Dermis blood vessel endothelial cell (primary cell): ENCODE results near the gene KCNA10. TPM values are rescaled to one million over a fixed set of nuclear protein-coding genes. Genes with fewer than 3 reads are reported as not detected.
"Not testable (repeated sequence)": the region's sequence is repeated elsewhere in the genome, so short reads cannot be mapped to it uniquely, and the experiment has no call there.

ENCODE experiments used
- DNase-seq: peaks from one replicate; pipeline ENCODE4 v3.0.0; 2010
- total RNA-seq: library from RNA; depleted of rRNA; stranded (reverse); fragments of >200 nt; gene quantifications from 2 replicates; pipeline ENCODE4 v1.2.3, GENCODE V29; 2014

Gene KCNA10
- total RNA-seq, 1 donor from 2014 or later: not detected

GRCh38 chr1:110533230-110533629 lies 14.3 kb upstream of the KCNA10 start:
- DNase-seq: no peak

GRCh38 chr1:110529011-110529410 lies 10.0 kb upstream of the KCNA10 start:
- DNase-seq: no peak

DNA sequence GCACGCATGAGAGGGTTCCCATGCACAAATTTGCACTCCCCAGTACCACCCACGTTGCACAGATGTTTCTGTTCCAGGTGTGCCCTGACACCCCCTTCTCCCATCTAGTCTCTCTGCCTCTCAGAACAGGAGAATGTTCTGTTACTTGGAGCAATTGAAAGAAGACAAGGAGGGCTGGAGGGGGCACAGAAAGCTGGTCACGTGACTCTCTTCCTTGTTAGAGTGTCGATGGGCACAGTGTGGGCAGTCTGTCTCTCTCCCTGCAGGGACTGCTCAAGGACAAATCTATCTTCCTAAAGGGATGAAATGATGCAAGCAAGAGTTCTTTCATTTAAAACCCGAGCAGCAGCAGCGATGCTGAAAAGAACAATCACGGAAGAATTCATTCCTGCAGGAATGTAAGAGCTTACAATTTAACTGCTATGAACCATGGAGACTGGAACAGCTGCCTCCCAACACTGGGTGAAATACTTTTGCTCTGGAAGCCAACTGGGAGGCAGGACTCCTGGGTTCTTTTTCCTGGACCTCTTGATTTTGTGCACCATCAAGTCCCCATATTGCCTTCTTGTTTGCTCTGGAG lies 7.3 kb upstream of the KCNA10 start:
- DNase-seq: no peak

- DNase-seq: no peak
These were observed 6.2 kb upstream of the KCNA10 start for GRCh38 chr1:110525249-110525595.

GRCh38 chr1:110524311-110525248 lies 5.6 kb upstream of the KCNA10 start:
- DNase-seq: peak; percentile 69

GRCh38 chr1:110523011-110523410 lies 4.0 kb upstream of the KCNA10 start:
- DNase-seq: no peak

DNA sequence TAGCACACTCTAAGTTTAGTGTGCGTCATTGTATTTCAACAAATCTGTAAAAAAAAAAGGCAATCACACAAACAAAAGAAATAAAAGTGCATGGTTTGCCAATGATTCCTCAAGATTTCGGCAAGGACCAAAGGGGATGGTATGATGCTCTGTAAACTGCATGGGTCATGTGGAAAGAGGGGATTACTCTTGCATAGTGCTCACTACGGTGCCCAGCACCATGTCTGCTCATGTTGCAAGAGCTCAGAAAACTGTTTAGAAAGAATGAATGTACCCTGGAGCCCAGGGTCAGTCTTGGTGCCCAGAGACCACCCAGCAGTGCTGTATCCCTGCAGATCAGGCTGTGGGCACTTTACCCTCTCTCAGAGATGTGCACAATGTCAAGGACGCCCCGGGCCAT lies 3.6 kb upstream of the KCNA10 start:
- DNase-seq: no peak

- no peak for DNase-seq
These were observed 1.9 kb upstream of the KCNA10 start for GRCh38 chr1:110520827-110521226.

DNA sequence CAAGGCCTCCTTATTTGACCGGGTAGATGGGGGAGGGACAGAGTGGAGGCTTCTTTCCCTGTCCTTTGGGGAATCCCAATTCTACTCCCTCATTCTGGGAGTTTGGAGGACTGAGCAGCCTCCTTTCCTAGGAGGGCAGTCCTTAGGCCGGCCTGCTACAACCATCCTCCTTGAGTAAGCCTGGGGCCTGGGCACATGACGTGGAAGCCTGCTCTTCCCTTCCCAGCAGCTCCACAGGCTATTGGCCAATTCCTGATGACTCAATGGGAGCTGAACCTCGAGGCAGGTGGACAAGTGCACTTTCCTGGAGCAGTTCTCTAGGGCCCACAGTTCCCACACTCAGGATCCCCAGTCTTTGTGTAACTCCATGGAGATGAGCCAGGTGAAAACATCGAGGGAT lies 3.1 kb downstream of the KCNA10 start:
- DNase-seq: no peak

DNA sequence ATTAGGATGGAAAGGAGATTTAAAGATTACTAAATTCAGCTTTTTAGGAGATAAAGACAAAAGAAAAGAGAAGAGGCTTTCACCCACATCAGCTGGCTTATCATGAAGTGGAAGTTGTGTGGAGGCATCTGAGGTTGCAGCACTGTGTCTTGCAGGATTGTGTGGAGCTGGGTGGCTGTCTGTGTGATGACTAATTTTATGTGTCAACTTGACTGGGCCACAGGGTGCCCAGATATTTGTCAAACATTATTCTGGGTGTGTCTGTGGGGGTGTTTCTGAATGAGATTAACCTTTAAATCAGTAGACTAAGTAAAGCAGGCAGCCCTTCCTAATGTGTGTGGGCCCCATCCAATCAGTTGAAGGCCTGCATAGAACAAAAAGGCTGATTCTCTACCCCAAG lies 3.9 kb downstream of the KCNA10 start:
- no peak for DNase-seq

DNA sequence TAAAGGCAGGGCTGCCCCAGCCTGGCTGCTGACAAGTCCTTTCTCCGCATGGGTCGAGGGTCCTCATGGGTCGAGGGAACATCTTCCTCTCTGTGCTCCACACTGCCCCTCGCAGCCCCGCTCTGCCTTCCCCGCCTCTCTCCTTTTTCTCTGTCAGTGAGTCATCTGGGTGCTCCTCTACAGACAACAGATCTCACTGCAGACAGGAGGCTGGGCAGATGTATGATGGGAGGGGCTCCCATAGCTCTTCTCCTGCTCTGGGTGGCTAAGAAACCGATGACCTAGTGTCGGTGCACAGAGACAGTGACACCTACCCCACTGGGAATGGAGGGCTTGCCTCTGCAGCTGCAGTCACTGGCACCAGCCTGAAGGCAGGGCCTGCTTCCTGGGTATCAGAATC lies 5.5 kb downstream of the KCNA10 start:
- no peak for DNase-seq

DNA sequence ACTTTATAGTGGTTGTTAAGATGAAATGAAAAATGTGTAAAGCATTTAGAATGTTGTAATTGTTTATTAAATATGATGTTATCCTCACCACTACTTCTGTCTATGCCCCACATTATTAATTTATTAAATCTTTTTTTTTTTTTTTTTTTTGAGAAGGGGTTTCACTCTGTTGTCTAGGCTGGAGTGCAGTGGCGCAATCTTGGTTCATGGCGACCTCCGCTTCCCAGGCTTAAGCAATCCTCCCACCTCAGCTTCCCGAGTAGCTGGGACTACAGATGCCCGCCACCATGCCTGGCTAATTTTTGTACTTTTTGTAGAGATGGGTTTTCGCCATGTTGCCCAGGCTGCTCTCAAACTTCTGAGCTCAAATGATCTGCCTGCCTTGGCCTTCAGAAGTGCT lies 7.5 kb downstream of the KCNA10 start:
- DNase-seq: no peak

GRCh38 chr1:110510921-110511320 lies 8.1 kb downstream of the KCNA10 start:
- DNase-seq: not testable (repeated sequence)

- no peak for DNase-seq
These were observed 9.3 kb downstream of the KCNA10 start for GRCh38 chr1:110509655-110510054.

DNA sequence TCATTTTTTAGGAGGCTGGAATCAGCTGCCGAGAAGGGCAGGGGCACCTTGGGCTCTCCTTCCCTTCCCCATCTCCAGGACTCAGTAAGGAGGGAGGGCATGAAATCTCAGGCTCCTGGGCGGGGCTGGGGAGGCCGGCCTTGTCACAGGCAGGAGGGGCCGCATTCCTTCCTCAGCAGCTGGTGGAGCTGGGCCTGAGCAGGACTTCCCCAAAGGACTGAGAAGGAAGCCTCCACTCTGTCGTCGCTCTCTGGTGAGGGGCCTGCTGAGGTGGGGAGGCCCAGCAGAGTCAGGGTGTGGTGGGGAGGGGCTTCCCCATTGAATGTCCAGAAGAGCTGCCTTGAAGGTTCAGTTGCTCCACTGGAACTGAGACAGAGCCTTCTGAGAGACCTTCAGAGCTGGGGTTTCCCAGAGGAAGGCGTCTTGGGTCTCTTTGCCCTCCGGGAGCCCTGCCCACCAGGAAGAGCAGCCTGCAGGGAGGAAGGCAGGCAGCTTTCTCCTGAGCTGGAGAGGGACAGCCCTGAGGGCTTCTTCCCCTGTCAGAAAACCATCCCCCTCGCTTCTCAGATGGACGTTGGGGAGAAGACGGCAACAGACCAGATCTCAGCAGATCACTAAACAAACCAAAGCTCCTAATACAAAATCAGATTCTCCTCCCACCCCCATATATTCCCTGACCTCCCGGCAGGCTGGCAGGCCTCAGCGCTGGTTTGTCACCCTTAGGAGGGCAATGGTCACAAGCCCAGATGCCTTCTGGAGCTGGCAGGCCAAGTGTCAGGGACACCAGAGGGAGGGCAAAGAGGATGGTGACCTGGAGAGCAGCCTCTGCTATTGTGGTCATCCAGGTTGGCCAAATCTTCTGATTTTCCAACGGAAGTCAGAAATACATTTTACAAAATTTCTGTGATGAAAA lies 10.7 kb downstream of the KCNA10 start:
- DNase-seq: no peak

- DNase-seq: no peak
These were observed 12.4 kb downstream of the KCNA10 start for GRCh38 chr1:110506541-110506940.

- DNase-seq: no peak
These were observed 13.4 kb downstream of the KCNA10 start for GRCh38 chr1:110505596-110505995.

DNA sequence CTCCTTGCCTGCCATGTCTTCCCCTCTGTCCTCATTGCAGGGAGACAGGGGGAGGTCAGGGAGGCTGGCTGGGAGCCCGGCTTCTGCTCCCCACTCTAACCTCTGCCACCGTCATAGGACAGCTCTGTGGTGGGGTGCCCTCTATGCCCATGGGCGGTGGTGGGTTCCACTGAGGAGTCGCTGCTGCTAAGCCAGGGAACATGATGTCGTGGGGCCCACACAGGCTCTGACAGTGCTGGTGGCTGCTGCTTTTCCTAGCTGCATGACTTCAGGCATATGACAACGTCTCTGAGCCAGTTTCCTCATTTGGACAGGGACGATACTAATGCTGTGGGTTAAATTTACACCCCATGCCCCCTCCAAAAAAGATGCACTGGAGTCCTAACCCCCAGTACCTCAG lies 14.7 kb downstream of the KCNA10 start:
- no peak for DNase-seq

DNA sequence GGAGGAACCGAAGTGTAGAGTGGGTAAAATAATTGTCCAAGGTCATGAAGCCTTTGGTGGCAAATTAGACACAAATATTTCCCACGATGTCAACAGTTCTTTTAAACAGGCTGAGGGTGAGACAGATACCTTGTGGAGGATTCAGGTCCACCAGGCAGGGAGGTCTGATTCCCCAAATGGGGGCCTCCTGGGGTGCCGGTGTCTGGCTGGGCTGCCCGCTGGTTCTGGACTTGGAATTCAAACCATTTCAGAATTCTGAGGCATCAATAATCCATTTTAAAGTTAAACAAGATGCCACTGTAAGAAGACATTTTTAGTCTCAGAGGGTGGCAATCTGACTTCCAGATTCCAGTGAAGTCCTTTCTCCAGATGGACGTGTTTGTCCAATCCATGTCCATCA lies 15.5 kb downstream of the KCNA10 start:
- no peak for DNase-seq

DNA sequence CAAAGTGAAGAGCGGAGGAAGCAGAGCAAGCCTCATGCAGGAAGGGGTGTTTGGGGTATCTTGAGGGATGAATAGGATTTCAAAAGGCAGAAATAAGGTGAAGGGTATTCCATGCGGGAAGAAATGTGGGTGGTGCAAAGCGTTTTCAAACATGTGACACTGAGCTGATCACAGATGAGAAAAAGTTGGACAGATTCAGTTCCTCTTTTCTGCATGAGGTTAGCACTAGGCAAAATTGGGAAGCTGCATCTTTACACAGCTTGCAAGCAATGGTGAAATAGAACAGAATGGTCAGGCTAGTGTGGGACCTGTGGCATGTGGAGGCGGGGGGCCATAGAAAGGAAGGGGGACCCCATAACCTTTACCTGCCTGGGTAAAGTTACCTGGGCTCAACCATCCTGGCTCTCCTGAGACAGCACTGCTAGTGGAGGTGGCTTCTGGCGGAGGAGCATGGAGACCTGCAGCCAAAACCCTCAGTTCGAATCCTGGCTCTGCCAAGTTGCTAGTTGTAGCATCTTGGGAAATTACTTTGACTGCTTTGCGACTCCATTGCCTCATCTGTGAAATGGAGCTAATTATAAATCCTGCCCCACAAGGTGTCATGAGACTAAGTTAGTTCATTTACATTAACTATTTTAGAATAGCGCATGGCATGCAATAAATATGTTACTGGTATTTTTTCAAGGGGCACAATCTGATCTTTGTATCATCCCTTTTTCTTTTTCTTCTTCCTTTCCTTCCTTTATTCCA lies 16.4 kb downstream of the KCNA10 start:
- no peak for DNase-seq

GRCh38 chr1:110501488-110502132 lies 17.4 kb downstream of the KCNA10 start:
- no peak for DNase-seq

- DNase-seq: no peak
These were observed 20.7 kb downstream of the KCNA10 start for GRCh38 chr1:110498270-110498669.
